ENCODE results near the gene TTLL4. TPM values are rescaled to one million over a fixed set of nuclear protein-coding genes. Genes with fewer than 3 reads are reported as not detected.

The TTLL4 gene, protein sequence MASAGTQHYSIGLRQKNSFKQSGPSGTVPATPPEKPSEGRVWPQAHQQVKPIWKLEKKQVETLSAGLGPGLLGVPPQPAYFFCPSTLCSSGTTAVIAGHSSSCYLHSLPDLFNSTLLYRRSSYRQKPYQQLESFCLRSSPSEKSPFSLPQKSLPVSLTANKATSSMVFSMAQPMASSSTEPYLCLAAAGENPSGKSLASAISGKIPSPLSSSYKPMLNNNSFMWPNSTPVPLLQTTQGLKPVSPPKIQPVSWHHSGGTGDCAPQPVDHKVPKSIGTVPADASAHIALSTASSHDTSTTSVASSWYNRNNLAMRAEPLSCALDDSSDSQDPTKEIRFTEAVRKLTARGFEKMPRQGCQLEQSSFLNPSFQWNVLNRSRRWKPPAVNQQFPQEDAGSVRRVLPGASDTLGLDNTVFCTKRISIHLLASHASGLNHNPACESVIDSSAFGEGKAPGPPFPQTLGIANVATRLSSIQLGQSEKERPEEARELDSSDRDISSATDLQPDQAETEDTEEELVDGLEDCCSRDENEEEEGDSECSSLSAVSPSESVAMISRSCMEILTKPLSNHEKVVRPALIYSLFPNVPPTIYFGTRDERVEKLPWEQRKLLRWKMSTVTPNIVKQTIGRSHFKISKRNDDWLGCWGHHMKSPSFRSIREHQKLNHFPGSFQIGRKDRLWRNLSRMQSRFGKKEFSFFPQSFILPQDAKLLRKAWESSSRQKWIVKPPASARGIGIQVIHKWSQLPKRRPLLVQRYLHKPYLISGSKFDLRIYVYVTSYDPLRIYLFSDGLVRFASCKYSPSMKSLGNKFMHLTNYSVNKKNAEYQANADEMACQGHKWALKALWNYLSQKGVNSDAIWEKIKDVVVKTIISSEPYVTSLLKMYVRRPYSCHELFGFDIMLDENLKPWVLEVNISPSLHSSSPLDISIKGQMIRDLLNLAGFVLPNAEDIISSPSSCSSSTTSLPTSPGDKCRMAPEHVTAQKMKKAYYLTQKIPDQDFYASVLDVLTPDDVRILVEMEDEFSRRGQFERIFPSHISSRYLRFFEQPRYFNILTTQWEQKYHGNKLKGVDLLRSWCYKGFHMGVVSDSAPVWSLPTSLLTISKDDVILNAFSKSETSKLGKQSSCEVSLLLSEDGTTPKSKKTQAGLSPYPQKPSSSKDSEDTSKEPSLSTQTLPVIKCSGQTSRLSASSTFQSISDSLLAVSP
- 10 to 100 TPM; 28.7 to 33.4 (median 30.6) TPM for polyA plus RNA-seq (ENCODE audit: insufficient read length in 3 of 3)

DNA sequence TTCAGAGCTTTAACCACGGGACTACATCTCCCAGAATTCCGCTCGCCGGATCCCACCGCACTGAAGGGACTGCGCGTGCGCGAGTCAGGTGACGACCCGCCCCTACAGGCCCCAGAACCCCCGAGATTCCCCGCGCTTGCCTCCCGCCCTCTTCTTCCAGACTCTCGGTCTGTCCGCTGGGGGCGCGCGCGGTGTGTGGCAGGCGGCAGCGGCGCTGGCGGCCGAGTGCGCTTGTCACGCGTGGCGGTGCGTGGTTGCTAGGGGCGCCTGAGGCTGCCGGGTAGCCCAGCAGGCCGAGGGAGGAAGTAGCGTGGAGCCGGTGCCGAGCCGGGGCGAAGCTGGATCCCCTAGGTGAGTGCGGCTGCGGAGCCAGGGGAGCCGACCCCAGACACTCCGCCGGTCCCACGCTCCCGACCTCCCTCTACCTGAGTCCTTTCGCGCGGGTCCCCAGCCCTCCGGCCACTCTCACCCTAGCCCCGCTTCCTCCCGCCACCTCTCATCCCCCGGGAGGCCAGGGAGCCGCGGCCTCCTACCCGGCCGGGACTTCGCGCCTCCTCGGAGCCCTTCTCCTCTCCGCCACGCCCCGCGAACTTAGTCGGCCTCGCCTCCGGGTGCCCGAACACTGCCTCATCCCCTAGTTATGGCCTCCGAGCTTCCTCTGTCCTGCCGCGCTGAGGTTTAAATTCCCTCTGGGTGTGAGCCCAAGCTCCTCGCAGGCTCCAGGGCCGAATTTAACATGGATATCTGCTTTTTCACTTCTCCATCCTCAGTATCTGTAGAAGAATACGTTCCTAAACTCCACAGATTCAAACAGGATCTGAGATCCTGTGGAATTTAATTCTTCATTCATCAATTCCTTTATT, at the start of gene TTLL4:
TTLL4 (plus strand) TSS at position 149 of the 863 bp plus-strand sequence. CDS start 26,842 bp downstream, outside the sequence.
- DNase-seq (ENCODE audit: low read depth in 3 of 3, low spot score in 2 of 3) = peak; percentile 85 to 93 (median 88)

DNA sequence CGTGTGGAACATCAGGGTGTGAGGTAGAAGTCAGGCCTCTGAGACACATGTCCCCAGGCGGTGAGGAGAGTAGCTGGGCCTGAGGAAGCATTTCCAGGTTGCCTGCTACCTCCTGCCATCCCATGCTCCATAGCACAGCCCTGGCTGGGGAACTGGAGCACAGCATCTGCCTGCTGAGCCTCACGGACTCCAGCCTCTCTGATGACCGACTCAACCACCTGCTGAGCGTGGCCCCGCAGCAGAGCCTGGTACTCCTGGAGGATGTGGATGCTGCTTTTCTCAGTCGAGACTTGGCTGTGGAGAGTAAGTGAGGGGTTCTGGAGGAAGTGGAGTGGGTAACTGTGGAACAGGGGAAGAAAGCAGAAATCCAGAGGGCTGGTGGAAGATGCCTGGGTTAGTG, 48.3 kb upstream of the TTLL4 start:
- DNase-seq (ENCODE audit: low read depth in 3 of 3, low spot score in 2 of 3) = no peak

GRCh38 chr2:218662827-218663226, 47.8 kb upstream of the TTLL4 start:
- no peak for DNase-seq (ENCODE audit: low read depth in 3 of 3, low spot score in 2 of 3)

- DNase-seq (ENCODE audit: low read depth in 3 of 3, low spot score in 2 of 3) = no peak
Measured at GRCh38 chr2:218663901-218664300, 46.7 kb upstream of the TTLL4 start.

- no peak for DNase-seq (ENCODE audit: low read depth in 3 of 3, low spot score in 2 of 3)
Measured at GRCh38 chr2:218664653-218665052, 46.0 kb upstream of the TTLL4 start.

DNA sequence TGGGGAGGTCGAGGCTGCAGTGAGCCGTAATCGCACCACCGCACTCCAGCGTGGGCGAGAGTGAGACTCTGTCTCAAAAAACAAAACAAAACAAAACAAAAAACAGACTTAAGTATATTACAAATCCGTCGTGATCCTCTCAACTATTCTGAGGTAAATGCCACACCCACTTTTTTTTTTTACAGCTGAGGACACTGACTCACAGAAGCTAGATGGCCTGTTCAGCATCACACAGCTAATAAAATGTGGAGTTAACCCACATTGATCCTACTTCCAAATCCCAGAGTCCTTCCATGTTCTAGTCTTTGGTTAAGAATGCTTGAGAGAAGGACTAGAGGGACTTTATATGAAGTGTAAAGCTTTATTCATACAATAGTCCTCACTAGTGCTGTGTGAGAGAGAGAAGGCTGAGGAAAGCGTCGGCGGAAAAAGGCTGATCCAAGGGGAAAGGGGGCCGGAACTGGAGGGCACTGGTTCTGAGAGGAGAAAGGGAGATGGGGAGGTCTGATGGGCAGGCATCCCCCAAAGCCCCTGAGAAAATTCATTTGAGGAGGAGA, 39.5 kb upstream of the TTLL4 start:
- DNase-seq (ENCODE audit: low read depth in 3 of 3, low spot score in 2 of 3) = no peak

GRCh38 chr2:218671654-218672566, 38.7 kb upstream of the TTLL4 start, which contains the start of the genes RNF25 and STK36:
TSS of gene RNF25 (minus strand) at chr2:218672002. CDS start at chr2:218671970, 32 bp downstream.
TSS of gene STK36 (plus strand) at chr2:218672086. CDS start at chr2:218672830, 744 bp downstream.
- DNase-seq (ENCODE audit: low read depth in 3 of 3, low spot score in 2 of 3) = peak; percentile 71 to 82 (median 76)

- DNase-seq (ENCODE audit: low read depth in 3 of 3, low spot score in 2 of 3) = no peak
Measured at GRCh38 chr2:218679119-218679518, 31.5 kb upstream of the TTLL4 start.

DNA sequence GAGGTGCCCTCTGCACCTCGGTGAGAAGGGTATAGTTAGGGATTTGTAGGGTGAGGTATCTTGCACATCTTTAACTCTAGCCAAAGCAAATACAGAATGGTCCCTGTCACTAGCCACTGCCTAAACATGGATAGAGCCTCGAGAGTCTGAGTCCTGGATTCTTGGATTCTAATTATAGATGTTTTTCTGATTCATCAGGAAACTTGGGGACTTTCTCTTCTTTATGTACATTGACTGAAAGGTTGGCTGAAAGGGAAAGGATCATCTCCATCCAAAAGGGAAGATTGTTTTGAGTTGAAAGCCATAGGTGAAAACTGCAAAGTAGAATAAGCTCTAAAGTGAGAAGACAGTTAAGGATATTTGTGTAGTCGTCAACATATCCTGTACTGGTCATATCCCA, 30.6 kb upstream of the TTLL4 start:
- DNase-seq (ENCODE audit: low read depth in 3 of 3, low spot score in 2 of 3) = no peak

GRCh38 chr2:218687400-218688060, 23.1 kb upstream of the TTLL4 start:
- peak in 1 of 3 donors; percentile 35 for DNase-seq (ENCODE audit: low read depth in 3 of 3, low spot score in 2 of 3)

GRCh38 chr2:218691234-218691633, 19.4 kb upstream of the TTLL4 start:
- DNase-seq (ENCODE audit: low read depth in 3 of 3, low spot score in 2 of 3) = no peak

- no peak for DNase-seq (ENCODE audit: low read depth in 3 of 3, low spot score in 2 of 3)
Measured at GRCh38 chr2:218694405-218695145, 16.1 kb upstream of the TTLL4 start.

- DNase-seq (ENCODE audit: low read depth in 3 of 3, low spot score in 2 of 3) = no peak
Measured at GRCh38 chr2:218698885-218699284, 11.8 kb upstream of the TTLL4 start.

- DNase-seq (ENCODE audit: low read depth in 3 of 3, low spot score in 2 of 3) = no peak
Measured at GRCh38 chr2:218701806-218702205, 8.8 kb upstream of the TTLL4 start.

DNA sequence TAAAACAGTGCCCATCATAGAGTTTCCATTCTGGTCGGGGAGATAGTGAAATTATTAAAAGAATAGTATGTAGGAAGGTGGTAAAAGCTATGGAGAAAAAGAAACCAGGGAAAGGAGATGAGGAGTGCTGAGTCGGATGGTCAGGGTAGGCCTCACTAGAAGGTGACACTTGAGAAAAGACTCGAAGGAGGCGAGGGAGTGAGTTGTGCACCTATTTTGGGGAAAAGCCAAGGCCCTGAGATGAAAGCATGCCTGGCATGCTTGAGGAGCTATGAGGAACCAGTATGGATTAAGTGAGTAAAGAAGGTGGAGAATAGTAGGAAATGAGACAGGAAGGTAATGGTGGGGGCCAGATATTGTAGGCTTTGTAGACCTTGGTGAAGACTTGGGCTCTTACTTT, 7.3 kb upstream of the TTLL4 start:
- DNase-seq (ENCODE audit: low read depth in 3 of 3, low spot score in 2 of 3) = no peak

DNA sequence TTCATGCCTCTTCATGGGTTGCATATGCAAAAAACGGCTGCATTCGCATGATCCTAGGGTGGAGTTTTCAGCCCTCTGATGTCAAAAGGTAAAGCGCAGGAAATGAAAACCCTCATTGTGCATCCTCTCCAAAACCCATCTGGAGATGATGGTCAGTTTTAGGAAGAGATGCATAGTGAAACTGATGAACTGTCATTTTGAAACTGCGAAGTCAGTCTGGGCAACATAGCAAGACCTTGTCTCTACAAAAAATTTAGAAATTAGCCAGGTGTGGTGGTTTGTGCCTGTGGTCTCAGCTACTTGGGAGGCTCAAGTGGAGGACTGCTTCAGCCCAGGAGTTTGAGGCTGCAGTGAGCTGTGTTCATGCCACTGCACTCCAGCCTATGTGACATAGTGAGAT, 2.5 kb upstream of the TTLL4 start:
- no peak for DNase-seq (ENCODE audit: low read depth in 3 of 3, low spot score in 2 of 3)

DNA sequence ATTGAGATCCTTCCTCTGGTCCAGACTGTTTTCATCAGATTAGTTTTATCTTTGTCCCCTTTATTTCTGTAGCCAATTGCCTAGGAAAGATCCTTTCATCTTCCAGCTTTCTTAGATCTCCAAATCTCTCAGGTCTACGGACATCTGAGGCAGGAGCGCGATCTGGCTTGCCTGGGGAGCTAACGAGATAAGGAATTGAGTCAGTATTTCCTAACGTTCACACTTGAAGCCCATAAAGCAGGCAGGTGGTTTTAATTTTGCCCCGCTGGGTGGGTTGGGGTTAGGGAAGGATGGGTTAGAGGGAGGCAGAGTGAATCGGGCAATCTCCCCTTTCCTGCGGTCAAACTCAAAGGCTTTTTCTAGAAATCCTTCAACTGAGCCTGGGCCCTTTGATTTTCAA, 727 bp upstream of the TTLL4 start:
- no peak for DNase-seq (ENCODE audit: low read depth in 3 of 3, low spot score in 2 of 3)
